Stimulated activated CD4-positive, alpha-beta T cell treated with anti-CD3 and anti-CD28 coated beads, Interleukin-12 subunit alpha, Interleukin-12 subunit beta, amount 100 ng/mL, for 4 hours (primary cell): ENCODE results near the gene ROBO1.
"Not testable (repeated sequence)": the region's sequence is repeated elsewhere in the genome, so short reads cannot be mapped to it uniquely, and the experiment has no call there.

Source experiments
- DNase-seq: peaks from one replicate; pipeline ENCODE4 v3.0.0-alpha.2; 2020

The ROBO1 gene

DNA sequence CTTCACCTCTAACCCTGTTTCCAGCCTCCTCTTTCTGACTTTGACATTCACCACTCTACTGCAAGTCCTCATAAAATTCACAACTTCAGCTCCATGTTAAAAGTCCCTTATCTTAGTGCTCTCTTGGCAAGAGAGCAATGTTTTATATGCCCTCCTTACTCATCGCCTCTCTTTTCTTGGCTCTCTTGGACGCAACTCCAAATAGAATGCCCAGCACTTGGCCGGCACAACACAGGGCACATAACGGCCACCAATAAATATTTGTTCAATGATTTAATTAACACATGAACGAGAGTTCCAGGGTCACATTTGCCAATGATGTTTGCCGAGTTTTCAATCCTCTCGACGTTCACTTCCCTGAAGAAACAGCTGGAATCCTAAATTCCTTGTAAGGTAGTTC lies 401.4 kb downstream of the ROBO1 start:
- no peak for DNase-seq

- DNase-seq = no peak
Observed at GRCh38 chr3:79364784-79365183, 403.0 kb downstream of the ROBO1 start.

DNA sequence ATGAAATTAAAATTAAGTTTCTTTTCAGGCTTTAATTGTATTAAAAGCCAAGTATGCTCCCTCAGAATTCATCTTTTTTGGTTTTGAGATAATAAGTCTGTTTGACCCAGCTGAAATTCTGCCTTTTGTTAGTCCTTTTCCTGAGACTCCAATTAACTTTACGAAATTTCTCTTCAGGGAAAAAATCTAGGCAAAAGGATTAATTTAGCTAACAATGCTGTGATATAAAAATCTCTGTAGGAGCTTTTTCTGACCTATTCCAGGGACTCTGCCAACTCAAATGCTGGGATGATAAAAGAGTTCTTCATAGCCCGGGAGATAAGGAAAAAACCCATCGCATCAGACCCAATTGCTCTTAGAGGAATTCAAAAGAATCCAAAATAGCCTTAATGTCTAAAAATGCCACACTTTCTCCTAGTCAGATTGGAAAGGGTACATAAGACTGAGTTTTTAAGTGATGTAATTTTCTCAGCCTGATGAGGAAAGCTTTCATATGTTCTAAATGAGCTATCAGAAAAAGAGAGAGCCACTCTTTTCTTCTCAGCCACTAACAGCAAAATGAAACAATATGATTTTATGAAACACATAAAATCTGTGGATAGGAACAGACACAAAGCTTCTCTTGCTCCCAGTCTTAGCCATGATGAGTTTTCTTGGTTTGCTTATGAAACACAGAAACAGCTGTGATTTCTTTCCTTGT lies 405.1 kb downstream of the ROBO1 start:
- DNase-seq = no peak

DNA sequence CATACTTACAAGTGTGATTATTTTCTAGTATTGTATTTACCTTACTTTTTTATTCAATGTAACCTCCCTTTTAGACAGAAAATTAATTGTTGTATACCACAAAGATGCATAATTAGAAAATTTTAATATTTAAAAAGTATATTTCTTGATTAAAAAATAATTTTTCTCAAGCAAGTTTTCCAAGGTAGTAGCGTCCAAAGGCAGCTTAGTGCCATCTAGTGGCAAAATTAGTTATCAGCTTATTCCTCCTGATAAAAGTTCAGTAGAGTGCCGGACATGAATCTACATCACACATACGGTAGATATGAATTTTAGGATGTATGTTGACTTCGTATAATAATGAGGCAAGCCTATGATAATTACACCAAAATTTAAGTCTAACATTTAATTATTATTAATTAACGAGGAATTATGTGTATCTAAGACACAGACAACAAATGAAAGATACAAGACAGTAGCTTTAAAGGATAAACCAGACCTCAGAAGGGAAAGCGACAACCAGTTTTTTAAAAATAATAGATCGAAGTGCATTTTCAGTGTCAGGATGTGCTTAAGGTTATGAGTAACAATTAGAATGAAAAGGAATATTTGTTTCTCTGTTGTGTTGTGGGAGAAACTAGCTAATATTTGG lies 405.9 kb downstream of the ROBO1 start:
- no peak for DNase-seq

GRCh38 chr3:79358327-79358726 lies 409.5 kb downstream of the ROBO1 start:
- DNase-seq = no peak

DNA sequence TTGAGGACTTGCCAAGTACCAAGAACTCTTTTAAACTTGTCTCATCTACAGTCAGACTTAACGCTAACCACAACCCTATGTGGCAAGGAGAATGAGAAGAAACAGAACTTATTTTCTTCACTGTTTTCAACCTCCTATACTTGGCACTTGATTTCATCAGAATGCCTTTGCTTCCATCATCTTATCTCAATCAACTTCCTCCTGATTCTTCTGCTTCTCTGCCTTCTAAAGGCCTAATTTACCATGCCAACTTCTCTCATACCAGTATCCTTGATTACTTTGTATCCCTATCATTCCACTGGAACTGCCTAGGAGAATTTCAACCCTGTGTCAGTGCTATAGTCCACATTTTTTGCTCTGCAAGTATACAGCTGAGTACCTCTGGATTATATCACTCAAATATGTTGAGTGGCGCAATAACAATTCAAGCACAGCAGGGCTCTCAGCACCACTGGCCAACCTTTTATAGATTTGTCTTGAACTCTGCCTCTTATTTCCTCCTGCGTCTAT lies 413.6 kb downstream of the ROBO1 start:
- DNase-seq = no peak

DNA sequence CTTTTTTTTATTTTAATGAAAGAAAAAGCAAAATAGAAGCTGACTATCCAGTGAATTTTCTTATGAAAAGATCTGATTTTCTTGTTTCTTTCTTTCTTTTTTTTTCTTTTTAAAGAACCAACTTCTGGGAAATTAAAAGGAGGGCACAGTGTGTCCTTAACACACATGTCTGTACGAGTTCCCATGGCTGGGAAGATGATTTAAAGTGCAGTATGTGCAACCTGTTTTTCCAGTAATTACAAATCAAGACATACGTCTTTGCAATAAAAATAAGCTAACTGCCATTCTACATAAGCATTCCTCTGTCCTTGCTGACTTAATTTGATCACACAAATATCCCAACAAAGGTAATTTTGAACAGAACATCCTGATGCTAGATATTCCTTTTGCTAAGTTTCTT lies 416.1 kb downstream of the ROBO1 start:
- no peak for DNase-seq

- DNase-seq = no peak
Observed at GRCh38 chr3:79344876-79345871, 422.6 kb downstream of the ROBO1 start.

DNA sequence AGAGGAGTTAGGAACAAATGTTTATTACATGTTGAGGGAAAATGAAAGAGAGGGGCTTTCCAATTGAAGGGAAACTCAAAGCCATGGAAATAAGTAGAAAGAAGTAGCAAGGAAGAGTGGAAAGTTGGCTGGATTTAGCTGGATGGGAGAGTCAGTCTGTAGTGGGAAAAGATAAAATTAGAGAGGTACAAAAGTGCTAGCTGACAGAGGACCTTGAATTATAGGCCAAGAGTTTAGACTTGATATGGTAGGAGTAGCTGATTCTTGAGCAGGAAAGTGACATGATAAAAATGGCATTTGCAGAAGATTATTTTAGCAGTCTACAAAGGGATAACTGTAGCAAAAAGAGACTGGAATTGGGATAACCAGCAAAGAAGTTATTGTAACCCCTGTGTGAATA lies 425.8 kb downstream of the ROBO1 start:
- no peak for DNase-seq

DNA sequence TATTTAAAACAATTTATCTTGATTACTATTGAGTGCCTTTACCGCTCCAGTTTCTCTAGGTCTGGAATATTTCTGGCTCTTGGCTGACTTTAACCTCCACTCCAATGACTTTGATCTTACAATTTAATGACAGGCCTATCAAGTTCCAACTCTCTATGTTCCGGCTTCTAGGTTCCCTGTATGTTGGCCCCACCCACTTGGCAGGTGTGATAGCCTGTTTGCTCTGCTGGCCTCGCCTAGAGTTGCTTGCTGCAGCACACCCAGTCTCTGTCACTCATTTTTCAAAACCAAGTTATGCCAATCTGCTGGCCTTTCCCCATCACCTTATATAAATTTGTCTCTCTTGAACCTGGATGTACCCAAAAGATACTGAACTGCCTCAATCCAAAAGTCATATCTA lies 428.0 kb downstream of the ROBO1 start:
- DNase-seq = no peak

GRCh38 chr3:79337798-79338197 lies 430.0 kb downstream of the ROBO1 start:
- DNase-seq = no peak

GRCh38 chr3:79329154-79329553 lies 438.6 kb downstream of the ROBO1 start:
- no peak for DNase-seq

GRCh38 chr3:79326642-79327041 lies 441.2 kb downstream of the ROBO1 start:
- no peak for DNase-seq

GRCh38 chr3:79325833-79326383 lies 441.9 kb downstream of the ROBO1 start:
- DNase-seq = not testable (repeated sequence)

GRCh38 chr3:79317551-79318518 lies 450.0 kb downstream of the ROBO1 start:
- DNase-seq = no peak

DNA sequence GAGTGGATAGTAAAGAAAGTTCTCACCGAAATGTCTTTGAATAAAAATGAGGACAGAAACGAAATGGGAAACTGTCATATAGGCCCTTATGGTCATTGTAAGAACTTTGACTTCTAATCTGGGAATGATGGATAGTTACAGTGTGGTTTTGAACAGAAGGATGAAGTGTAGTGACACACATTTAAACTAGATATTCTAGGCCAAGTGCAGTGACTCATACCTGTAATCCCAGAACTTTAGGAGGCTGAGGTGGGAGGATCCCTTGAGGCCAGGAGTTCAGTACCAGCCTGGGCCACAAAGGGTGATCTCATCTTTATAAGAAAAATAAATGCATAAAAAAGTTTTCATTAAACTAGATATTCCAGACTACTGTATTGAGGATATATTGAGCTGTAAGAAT lies 452.8 kb downstream of the ROBO1 start:
- DNase-seq = no peak

DNA sequence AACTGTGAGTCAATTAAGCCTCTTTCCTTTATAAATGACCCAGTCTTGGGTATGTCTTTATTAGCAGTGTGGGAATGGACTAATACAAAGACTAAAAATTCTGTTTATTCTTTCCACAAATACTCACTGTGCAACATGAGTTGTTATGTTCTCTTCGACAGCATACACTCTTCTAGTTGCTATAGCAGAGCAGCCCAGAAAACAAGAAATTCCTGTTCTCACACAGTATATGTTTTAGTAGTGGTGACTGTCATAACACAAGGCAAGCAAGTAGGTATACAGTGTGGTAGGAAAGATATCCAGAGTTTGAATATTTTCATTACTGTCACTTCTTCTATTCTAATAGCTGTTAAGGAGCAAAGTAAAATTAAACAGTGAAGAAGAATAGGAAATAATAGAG lies 453.3 kb downstream of the ROBO1 start:
- DNase-seq = no peak

DNA sequence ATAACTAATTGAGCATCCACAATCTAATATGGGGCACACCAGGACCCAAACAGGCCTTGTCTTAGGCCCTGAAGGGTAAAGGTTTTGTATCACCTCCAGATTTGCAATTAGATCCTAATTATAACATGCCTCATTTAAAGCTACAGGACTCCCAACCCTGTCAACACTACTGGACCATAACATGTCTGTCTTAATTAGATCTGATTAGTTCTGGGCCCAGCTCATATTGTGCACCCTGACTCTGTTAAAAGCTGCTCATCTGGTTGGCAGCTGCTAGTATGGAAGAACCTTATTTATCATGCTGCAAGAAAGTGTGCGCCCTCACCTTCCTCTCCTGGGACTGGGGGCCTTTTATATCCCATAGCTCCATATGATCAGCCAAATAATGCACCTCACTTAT lies 457.8 kb downstream of the ROBO1 start:
- DNase-seq = no peak

- DNase-seq = no peak
Observed at GRCh38 chr3:79306934-79307570, 460.7 kb downstream of the ROBO1 start.

GRCh38 chr3:79299949-79300635 lies 467.7 kb downstream of the ROBO1 start:
- not testable (repeated sequence) for DNase-seq
